Neural cell (in vitro differentiated cells): ENCODE measurements around the gene SEMG2.

ENCODE experiments used
- CTCF ChIP-seq: fragments of 450-650 bp; IDR thresholded peaks from 2 replicates; pipeline ENCODE4 v1.5.1; 2014; ENCODE audit warnings: antibody characterized with exemption, mild to moderate bottlenecking, moderate library complexity; ENCODE audit not compliant: poor library complexity, severe bottlenecking
- EP300 ChIP-seq: fragments of 450-650 bp; conservative IDR thresholded peaks from 2 replicates; pipeline ENCODE4 v1.6.1; 2014; ENCODE audit warnings: antibody characterized with exemption, mild to moderate bottlenecking, moderate library complexity; ENCODE audit not compliant: poor library complexity, severe bottlenecking
- EZH2 ChIP-seq: fragments of 200-600, 300-800 bp; shearing (Covaris generic), sonication (generic); IDR thresholded peaks from 2 replicates; pipeline ENCODE4 v1.6.1; 2014; ENCODE audit warnings: antibody characterized with exemption, low read length, borderline replicate concordance, mild to moderate bottlenecking; ENCODE audit not compliant: insufficient read depth, poor library complexity, severe bottlenecking
- POLR2AphosphoS5 ChIP-seq: IDR thresholded peaks from 2 replicates; pipeline ENCODE4 v1.6.1; 2012
- REST ChIP-seq: IDR thresholded peaks from 2 replicates; pipeline ENCODE4 v1.6.1; 2012; ENCODE audit warnings: borderline replicate concordance
- TAF1 ChIP-seq: IDR thresholded peaks from 2 replicates; pipeline ENCODE4 v1.6.1; 2012; ENCODE audit warnings: low read depth

- TF ChIP-seq EP300, result no peak
- TF ChIP-seq POLR2AphosphoS5, result no peak
- no peak for TF ChIP-seq CTCF
- no peak for TF ChIP-seq REST
- no peak for TF ChIP-seq EZH2
- TF ChIP-seq TAF1, result no peak
Observed at GRCh38 chr20:45187693-45188092, 33.5 kb upstream of the SEMG2 start.
